Hepatocyte (in vitro differentiated cells): ENCODE measurements around the gene SLC39A1.

ENCODE experiments used
- EZH2 ChIP-seq: fragments of 200-600 bp; sonication (generic); IDR thresholded peaks from 2 replicates; pipeline ENCODE4 v1.6.1; 2016; ENCODE audit warnings: antibody characterized with exemption, mild to moderate bottlenecking, borderline replicate concordance
- EZH2phosphoT487 ChIP-seq: fragments of 200-600 bp; sonication (generic); IDR thresholded peaks from one replicate; pipeline ENCODE4 v1.6.1; 2018; ENCODE audit warnings: antibody characterized with exemption, mild to moderate bottlenecking, low read depth, moderate library complexity; ENCODE audit not compliant: unreplicated experiment, severe bottlenecking
- TF ChIP-seq, protein P1 (sequence below): fragments of 200-600 bp; sonication (generic); IDR thresholded peaks from 2 replicates; pipeline ENCODE4 v1.5.1; 2016; ENCODE audit warnings: antibody characterized with exemption, mild to moderate bottlenecking; ENCODE audit not compliant: poor library complexity

DNA sequence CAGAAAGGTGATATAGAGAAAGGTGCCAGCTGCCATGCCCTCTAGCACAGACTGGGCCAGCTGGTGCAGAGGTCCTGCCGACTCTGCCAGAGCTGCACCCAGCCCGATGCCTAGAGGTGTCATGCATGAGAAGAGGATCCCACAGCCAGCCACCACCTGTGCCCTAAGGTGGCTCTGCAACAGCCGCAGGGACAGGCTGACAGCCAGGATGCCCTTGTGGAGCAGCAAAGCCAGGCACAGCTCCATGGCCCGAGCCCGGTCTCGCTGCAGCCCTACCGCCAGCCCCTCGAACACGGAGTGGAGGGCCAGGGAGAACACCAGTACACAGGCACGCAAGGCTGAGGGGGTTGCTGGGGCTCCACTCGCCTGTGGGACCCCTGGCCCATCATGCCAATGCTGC is 3.1 kb downstream of the SLC39A1 start:
- TF ChIP-seq, protein P1, sequence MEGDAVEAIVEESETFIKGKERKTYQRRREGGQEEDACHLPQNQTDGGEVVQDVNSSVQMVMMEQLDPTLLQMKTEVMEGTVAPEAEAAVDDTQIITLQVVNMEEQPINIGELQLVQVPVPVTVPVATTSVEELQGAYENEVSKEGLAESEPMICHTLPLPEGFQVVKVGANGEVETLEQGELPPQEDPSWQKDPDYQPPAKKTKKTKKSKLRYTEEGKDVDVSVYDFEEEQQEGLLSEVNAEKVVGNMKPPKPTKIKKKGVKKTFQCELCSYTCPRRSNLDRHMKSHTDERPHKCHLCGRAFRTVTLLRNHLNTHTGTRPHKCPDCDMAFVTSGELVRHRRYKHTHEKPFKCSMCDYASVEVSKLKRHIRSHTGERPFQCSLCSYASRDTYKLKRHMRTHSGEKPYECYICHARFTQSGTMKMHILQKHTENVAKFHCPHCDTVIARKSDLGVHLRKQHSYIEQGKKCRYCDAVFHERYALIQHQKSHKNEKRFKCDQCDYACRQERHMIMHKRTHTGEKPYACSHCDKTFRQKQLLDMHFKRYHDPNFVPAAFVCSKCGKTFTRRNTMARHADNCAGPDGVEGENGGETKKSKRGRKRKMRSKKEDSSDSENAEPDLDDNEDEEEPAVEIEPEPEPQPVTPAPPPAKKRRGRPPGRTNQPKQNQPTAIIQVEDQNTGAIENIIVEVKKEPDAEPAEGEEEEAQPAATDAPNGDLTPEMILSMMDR: no peak
- TF ChIP-seq EZH2 (no peak), EZH2phosphoT487 (no peak)
